DOHH2 (cell line): ENCODE measurements around the gene NAT14.

Experiments used
- EZH2phosphoT487 ChIP-seq: fragments of 200-600 bp; sonication (generic); IDR thresholded peaks from 2 replicates; pipeline ENCODE4 v1.6.1; 2017; ENCODE audit warnings: borderline replicate concordance, mild to moderate bottlenecking, antibody characterized with exemption, low read length, moderate library complexity, mixed read lengths
- TF ChIP-seq, protein P1 (sequence below): fragments of 200-600 bp; sonication (generic); IDR thresholded peaks from one replicate; pipeline ENCODE4 v1.5.1; 2014; ENCODE audit warnings: antibody characterized with exemption, mild to moderate bottlenecking, low read depth, low read length; ENCODE audit not compliant: poor library complexity, severe bottlenecking

GRCh38 chr19:55498246-55498840, 13.4 kb downstream of the NAT14 start:
- TF ChIP-seq, protein P1, sequence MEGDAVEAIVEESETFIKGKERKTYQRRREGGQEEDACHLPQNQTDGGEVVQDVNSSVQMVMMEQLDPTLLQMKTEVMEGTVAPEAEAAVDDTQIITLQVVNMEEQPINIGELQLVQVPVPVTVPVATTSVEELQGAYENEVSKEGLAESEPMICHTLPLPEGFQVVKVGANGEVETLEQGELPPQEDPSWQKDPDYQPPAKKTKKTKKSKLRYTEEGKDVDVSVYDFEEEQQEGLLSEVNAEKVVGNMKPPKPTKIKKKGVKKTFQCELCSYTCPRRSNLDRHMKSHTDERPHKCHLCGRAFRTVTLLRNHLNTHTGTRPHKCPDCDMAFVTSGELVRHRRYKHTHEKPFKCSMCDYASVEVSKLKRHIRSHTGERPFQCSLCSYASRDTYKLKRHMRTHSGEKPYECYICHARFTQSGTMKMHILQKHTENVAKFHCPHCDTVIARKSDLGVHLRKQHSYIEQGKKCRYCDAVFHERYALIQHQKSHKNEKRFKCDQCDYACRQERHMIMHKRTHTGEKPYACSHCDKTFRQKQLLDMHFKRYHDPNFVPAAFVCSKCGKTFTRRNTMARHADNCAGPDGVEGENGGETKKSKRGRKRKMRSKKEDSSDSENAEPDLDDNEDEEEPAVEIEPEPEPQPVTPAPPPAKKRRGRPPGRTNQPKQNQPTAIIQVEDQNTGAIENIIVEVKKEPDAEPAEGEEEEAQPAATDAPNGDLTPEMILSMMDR: no peak
- no peak for TF ChIP-seq EZH2phosphoT487
